ENCODE measurements around the gene CCDC107.
"Not testable (repeated sequence)": the region's sequence is repeated elsewhere in the genome, so short reads cannot be mapped to it uniquely, and the experiment has no call there.

The CCDC107 gene

GRCh38 chr9:35627575-35627974 lies 30.5 kb upstream of the CCDC107 start:
- no peak overlapping the region for H3K27ac Mint-ChIP-seq
- no peak overlapping the region for H3K4me3 Mint-ChIP-seq
- H3K27me3 Mint-ChIP-seq (ENCODE audit: low read depth), result no peaks in the 10 kb centered on the region
- H3K4me1 Mint-ChIP-seq (ENCODE audit: low read depth), result peaks cover 5% of the 10 kb centered on the region
- H3K9me3 Mint-ChIP-seq, result no peaks in the 10 kb centered on the region
- DNase-seq (ENCODE audit: low spot score), result no peak
- H3K36me3 Mint-ChIP-seq (ENCODE audit: low read depth), result no peaks in the 10 kb centered on the region

GRCh38 chr9:35628389-35628991 lies 29.6 kb upstream of the CCDC107 start:
- H3K4me3 Mint-ChIP-seq, result no peak overlapping the region
- peaks cover 5% of the 10 kb centered on the region for H3K4me1 Mint-ChIP-seq (ENCODE audit: low read depth)
- H3K27me3 Mint-ChIP-seq (ENCODE audit: low read depth), result no peaks in the 10 kb centered on the region
- no peaks in the 10 kb centered on the region for H3K36me3 Mint-ChIP-seq (ENCODE audit: low read depth)
- H3K9me3 Mint-ChIP-seq, result no peaks in the 10 kb centered on the region
- H3K27ac Mint-ChIP-seq, result no peak overlapping the region
- DNase-seq (ENCODE audit: low spot score), result no peak

- H3K27ac Mint-ChIP-seq, result no peak overlapping the region
- no peaks in the 10 kb centered on the region for H3K9me3 Mint-ChIP-seq
- peaks cover 5% of the 10 kb centered on the region for H3K4me1 Mint-ChIP-seq (ENCODE audit: low read depth)
- no peaks in the 10 kb centered on the region for H3K27me3 Mint-ChIP-seq (ENCODE audit: low read depth)
- H3K36me3 Mint-ChIP-seq (ENCODE audit: low read depth), result no peaks in the 10 kb centered on the region
- H3K4me3 Mint-ChIP-seq, result no peak overlapping the region
- no peak for DNase-seq (ENCODE audit: low spot score)
Observed at GRCh38 chr9:35629597-35629996, 28.5 kb upstream of the CCDC107 start.

- H3K27ac Mint-ChIP-seq, result no peak overlapping the region
- H3K4me3 Mint-ChIP-seq, result no peak overlapping the region
- H3K4me1 Mint-ChIP-seq (ENCODE audit: low read depth), result peaks cover 36% of the 10 kb centered on the region
- peaks cover 15% of the 10 kb centered on the region for H3K36me3 Mint-ChIP-seq (ENCODE audit: low read depth)
- no peaks in the 10 kb centered on the region for H3K27me3 Mint-ChIP-seq (ENCODE audit: low read depth)
- DNase-seq (ENCODE audit: low spot score), result no peak
- peaks cover 5% of the 10 kb centered on the region for H3K9me3 Mint-ChIP-seq
Observed at GRCh38 chr9:35635730-35636129, 22.4 kb upstream of the CCDC107 start.

DNA sequence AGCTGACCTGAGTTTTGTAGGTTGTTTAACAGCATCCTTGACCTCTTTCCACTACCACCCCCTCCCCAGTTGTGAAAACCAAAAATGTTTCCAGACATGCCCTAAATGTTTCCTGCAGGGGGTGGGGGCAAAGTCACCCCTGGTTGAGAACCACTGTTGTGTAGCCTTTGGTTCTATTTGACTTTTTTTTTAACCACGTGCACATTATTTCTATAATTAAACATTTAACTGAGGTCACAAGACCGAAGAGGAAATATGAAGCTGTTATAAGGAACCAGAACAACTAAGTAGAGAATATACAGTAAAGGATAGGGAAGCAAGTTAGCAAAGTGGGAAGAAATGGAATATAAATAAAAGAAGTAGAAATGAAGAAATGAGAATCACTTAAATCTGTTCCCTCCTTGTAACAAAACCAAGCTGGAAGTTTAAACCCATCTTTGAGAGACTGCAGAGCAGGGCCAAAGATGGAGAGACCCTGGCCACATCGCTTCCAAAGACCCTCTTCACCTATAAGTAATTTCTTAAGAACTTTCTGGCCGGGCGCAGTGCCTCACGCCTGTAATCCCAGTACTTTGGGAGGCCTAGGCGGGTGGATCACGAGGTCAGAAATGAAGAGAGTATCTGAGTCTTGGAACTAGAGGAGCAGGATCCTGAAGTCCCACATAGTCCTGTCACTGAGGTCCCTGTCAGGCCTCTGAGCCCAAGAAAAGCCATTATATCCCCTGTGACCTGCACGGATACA lies 21.8 kb upstream of the CCDC107 start:
- no peak for DNase-seq (ENCODE audit: low spot score)
- Mint-ChIP-seq H3K4me3 (no peak overlapping the region), H3K27ac (no peak overlapping the region), H3K9me3 (peaks cover 10% of the 10 kb centered on the region), H3K36me3 (ENCODE audit: low read depth) (peaks cover 21% of the 10 kb centered on the region), H3K27me3 (ENCODE audit: low read depth) (no peaks in the 10 kb centered on the region), H3K4me1 (ENCODE audit: low read depth) (peaks cover 36% of the 10 kb centered on the region)

DNA sequence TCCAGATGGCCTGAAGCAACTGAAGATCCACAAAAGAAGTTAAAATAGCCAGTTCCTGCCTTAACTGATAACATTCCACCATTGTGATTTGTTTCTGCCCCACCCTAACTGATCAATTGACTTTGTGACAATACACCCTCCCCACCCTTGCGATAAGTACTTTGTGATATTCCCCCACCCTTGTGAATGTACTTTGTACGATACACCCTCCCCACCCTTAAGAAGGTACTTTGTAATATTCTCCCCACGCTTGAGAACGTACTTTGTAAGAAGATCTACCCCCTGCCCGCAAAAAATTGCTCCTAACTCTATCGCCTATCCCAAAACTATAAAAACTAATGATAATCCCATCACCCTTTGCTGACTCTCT lies 21.2 kb upstream of the CCDC107 start:
- DNase-seq (ENCODE audit: low spot score); H3K27me3 Mint-ChIP-seq (ENCODE audit: low read depth); H3K4me3 Mint-ChIP-seq; H3K27ac Mint-ChIP-seq: not testable (repeated sequence)
- peaks cover 12% of the 10 kb centered on the region for H3K9me3 Mint-ChIP-seq
- peaks cover 25% of the 10 kb centered on the region for H3K36me3 Mint-ChIP-seq (ENCODE audit: low read depth)
- peaks cover 41% of the 10 kb centered on the region for H3K4me1 Mint-ChIP-seq (ENCODE audit: low read depth)

- H3K4me3 Mint-ChIP-seq; DNase-seq (ENCODE audit: low spot score); H3K27me3 Mint-ChIP-seq (ENCODE audit: low read depth); H3K27ac Mint-ChIP-seq: not testable (repeated sequence)
- H3K4me1 Mint-ChIP-seq (ENCODE audit: low read depth), result peaks cover 41% of the 10 kb centered on the region
- peaks cover 12% of the 10 kb centered on the region for H3K9me3 Mint-ChIP-seq
- peaks cover 25% of the 10 kb centered on the region for H3K36me3 Mint-ChIP-seq (ENCODE audit: low read depth)
Observed at GRCh38 chr9:35637427-35637955, 20.6 kb upstream of the CCDC107 start.

DNA sequence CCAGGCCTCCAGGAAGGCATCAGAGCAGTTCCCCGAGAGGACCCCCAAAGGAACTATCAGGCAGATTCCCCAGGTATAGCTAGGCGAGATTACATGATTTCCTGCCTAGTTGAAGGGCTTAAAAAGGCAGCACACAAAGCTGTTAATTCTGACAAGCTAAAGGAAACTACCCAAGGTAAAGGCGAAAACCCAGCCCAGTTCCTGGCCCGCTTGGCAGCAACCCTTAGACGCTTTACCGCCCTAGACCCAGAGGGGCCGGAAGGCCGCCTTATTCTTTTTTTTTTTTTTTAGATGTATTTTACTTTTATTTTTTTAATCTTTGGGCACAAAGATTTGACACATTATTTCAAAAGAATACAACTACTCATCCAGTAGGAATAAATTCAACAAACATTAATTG lies 19.3 kb upstream of the CCDC107 start:
- not testable (repeated sequence) for DNase-seq (ENCODE audit: low spot score); H3K27me3 Mint-ChIP-seq (ENCODE audit: low read depth); H3K4me3 Mint-ChIP-seq
- peaks cover 44% of the 10 kb centered on the region for H3K4me1 Mint-ChIP-seq (ENCODE audit: low read depth)
- peaks cover 12% of the 10 kb centered on the region for H3K9me3 Mint-ChIP-seq
- peaks cover 33% of the 10 kb centered on the region for H3K36me3 Mint-ChIP-seq (ENCODE audit: low read depth)
- peak overlapping the region; percentile 84 for H3K27ac Mint-ChIP-seq

GRCh38 chr9:35639225-35639624 lies 18.9 kb upstream of the CCDC107 start:
- H3K27me3 Mint-ChIP-seq (ENCODE audit: low read depth); DNase-seq (ENCODE audit: low spot score): not testable (repeated sequence)
- H3K4me3 Mint-ChIP-seq, result peak overlapping the region; percentile 51
- peak overlapping the region; percentile 84 for H3K27ac Mint-ChIP-seq
- H3K9me3 Mint-ChIP-seq, result peaks cover 12% of the 10 kb centered on the region
- H3K4me1 Mint-ChIP-seq (ENCODE audit: low read depth), result peaks cover 44% of the 10 kb centered on the region
- H3K36me3 Mint-ChIP-seq (ENCODE audit: low read depth), result peaks cover 33% of the 10 kb centered on the region

GRCh38 chr9:35639631-35640030 lies 18.5 kb upstream of the CCDC107 start:
- H3K27ac Mint-ChIP-seq, result peak overlapping the region; percentile 84
- peak overlapping the region; percentile 51 for H3K4me3 Mint-ChIP-seq
- peaks cover 48% of the 10 kb centered on the region for H3K4me1 Mint-ChIP-seq (ENCODE audit: low read depth)
- DNase-seq (ENCODE audit: low spot score), result no peak
- no peaks in the 10 kb centered on the region for H3K27me3 Mint-ChIP-seq (ENCODE audit: low read depth)
- peaks cover 12% of the 10 kb centered on the region for H3K9me3 Mint-ChIP-seq
- H3K36me3 Mint-ChIP-seq (ENCODE audit: low read depth), result peaks cover 37% of the 10 kb centered on the region

DNA sequence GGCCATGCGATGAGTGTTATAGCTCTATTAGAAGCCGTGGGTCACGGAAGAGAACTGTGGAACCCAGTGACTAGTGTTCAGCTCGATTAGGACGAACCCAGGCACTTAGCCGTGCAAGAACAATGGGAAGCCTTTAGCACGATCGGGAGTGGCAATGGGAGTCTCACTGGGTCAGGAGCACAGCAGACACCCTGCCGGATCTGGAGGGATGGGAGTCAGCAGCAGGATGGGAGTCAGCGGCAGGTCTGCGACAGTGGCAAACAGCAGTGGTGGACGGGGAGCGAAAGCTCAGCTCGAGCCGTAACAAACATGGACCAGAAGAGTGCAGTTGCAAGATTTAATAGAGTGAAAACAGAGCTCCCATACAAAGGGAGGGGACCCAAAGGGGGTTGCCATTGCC lies 17.7 kb upstream of the CCDC107 start:
- H3K27ac Mint-ChIP-seq, result peak overlapping the region; percentile 38

DNA sequence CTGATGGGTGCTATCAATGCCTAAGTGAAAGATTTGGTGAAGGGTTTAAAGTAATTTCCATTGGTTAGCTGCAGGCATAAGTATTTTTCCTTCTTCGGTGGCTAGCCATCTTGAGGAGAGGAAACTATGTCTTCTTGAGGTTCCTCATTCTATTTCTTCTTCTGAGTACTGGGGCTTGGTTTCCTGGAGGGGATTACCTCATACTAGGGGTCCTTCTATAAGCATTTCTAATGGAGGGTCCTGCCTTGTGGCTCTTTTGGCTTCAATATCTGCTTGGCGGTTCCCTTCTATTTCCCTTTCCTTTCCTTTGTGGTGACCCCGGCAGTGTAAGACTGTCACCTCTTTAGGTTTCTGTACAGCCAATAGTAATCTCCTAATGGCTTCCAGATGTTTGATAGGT lies 16.6 kb upstream of the CCDC107 start:
- H3K4me1 Mint-ChIP-seq (ENCODE audit: low read depth), result peaks cover 42% of the 10 kb centered on the region
- peaks cover 12% of the 10 kb centered on the region for H3K9me3 Mint-ChIP-seq
- not testable (repeated sequence) for H3K27ac Mint-ChIP-seq; DNase-seq (ENCODE audit: low spot score); H3K4me3 Mint-ChIP-seq; H3K27me3 Mint-ChIP-seq (ENCODE audit: low read depth)
- H3K36me3 Mint-ChIP-seq (ENCODE audit: low read depth), result peaks cover 41% of the 10 kb centered on the region

More for the DNA sequence above, 17.7 kb upstream of the CCDC107 start:
- not testable (repeated sequence) for DNase-seq (ENCODE audit: low spot score); H3K4me3 Mint-ChIP-seq; H3K27me3 Mint-ChIP-seq (ENCODE audit: low read depth)
- Mint-ChIP-seq H3K4me1 (ENCODE audit: low read depth) (peaks cover 47% of the 10 kb centered on the region), H3K36me3 (ENCODE audit: low read depth) (peaks cover 39% of the 10 kb centered on the region), H3K9me3 (peaks cover 12% of the 10 kb centered on the region)

GRCh38 chr9:35643046-35643445 lies 15.0 kb upstream of the CCDC107 start:
- Mint-ChIP-seq H3K9me3 (peaks cover 12% of the 10 kb centered on the region), H3K27me3 (ENCODE audit: low read depth) (no peaks in the 10 kb centered on the region), H3K4me3 (no peak overlapping the region), H3K36me3 (ENCODE audit: low read depth) (peaks cover 46% of the 10 kb centered on the region), H3K27ac (no peak overlapping the region), H3K4me1 (ENCODE audit: low read depth) (peaks cover 42% of the 10 kb centered on the region)
- no peak for DNase-seq (ENCODE audit: low spot score)

GRCh38 chr9:35645736-35646135 lies 12.4 kb upstream of the CCDC107 start:
- peaks cover 39% of the 10 kb centered on the region for H3K4me1 Mint-ChIP-seq (ENCODE audit: low read depth)

More at GRCh38 chr9:35645736-35646135, 12.4 kb upstream of the CCDC107 start:
- Mint-ChIP-seq H3K27ac (peak overlapping the region; percentile 98), H3K36me3 (ENCODE audit: low read depth) (peaks cover 49% of the 10 kb centered on the region), H3K4me3 (peak overlapping the region; percentile 100)
- DNase-seq (ENCODE audit: low spot score); H3K9me3 Mint-ChIP-seq; H3K27me3 Mint-ChIP-seq (ENCODE audit: low read depth): not testable (repeated sequence)

Data from T-helper 2 cell treated with Interferon-gamma antibody and Interleukin-4, amounts not matched to agents 5 μg/mL and 100 μg/mL, for 36 hours (primary cell).